Measurements from ENCODE around the gene SNX5. TPM values are rescaled to one million over a fixed set of nuclear protein-coding genes. Genes with fewer than 3 reads are reported as not detected.

The SNX5 gene
- total and polyA plus RNA-seq, 2 of the 13 experiments (the other 11 are each of a cell fraction or from before 2014, with no cell fraction given), result 664 to 1,040 TPM

GRCh38 chr20:17969278-17969883, 787 bp upstream of the SNX5 start (continued):
- 0 out of 2 replicates have a peak, but pooled peaks have one; percentile 79 for TF ChIP-seq CREBL2 (CRISPR knock-in tag; IDR thresholded peaks at IDR 0.05; ENCODE audit: borderline replicate concordance)
- TF ChIP-seq KLF16 (CRISPR knock-in tag; IDR thresholded peaks at IDR 0.05), result no peak
- TF ChIP-seq E2F5 (CRISPR knock-in tag; conservative IDR thresholded peaks at IDR 0.05), result no peak
- TF ChIP-seq GMEB2 (CRISPR knock-in tag; IDR thresholded peaks at IDR 0.05; ENCODE audit: low read depth), result no peak; the same call in 1 of the 2 replicates
- TF ChIP-seq KDM4B (CRISPR knock-in tag; IDR thresholded peaks at IDR 0.05), result no peak; the same call in 1 of the 2 replicates
- TF ChIP-seq ZNF232 (CRISPR knock-in tag; IDR thresholded peaks at IDR 0.05; ENCODE audit: borderline replicate concordance), result no peak
- no peak for TF ChIP-seq ZBED4 (CRISPR knock-in tag; IDR thresholded peaks at IDR 0.05; ENCODE audit: borderline replicate concordance)
- TF ChIP-seq HOXA9 (CRISPR knock-in tag; IDR thresholded peaks at IDR 0.05; ENCODE audit: borderline replicate concordance), result no peak
- no peak for TF ChIP-seq ZNF646 (CRISPR knock-in tag; IDR thresholded peaks at IDR 0.05)
- no peak; a peak in 1 of 4 replicates for TF ChIP-seq HMGXB4 (CRISPR knock-in tag; IDR thresholded peaks at IDR 0.05; ENCODE audit: borderline replicate concordance in 1 of 2, low read depth in 1 of 2)
- TF ChIP-seq SNRNP70 (IDR thresholded peaks at IDR 0.05; ENCODE audit: low read depth, low read length), result no peak
- TF ChIP-seq EHMT2 (IDR thresholded peaks at IDR 0.05; ENCODE audit: borderline replicate concordance, low read depth, low read length), result no peak
